HG03571 (cell line): ENCODE data around the gene RDH12.

Source experiments
- ATAC-seq: cut with Tn5 transposase; IDR thresholded peaks from one replicate; pipeline ENCODE4 v1.9.1; 2021; ENCODE audit not compliant: unreplicated experiment

Gene RDH12

DNA sequence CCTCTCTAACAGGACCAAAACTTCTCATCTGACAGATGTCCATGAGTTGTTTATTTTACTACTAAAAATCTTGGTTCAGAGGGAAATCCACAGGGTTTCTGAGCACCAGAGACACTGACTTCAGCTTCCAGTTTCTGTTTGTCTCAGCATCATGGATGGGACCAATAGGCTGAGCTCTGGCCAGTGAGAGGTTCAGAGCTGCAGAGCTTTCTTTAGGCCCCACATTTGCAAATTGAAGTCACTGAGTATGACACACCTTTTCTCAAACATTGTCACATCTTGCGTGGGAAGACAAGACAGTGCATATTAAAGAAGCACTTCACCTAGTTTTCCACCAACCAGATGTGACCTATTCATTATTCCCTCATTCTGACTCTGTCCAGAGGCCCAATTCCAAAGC, 45.2 kb downstream of the RDH12 start:
- no peak for ATAC-seq

GRCh38 chr14:67748312-67748711, 46.6 kb downstream of the RDH12 start:
- no peak for ATAC-seq

DNA sequence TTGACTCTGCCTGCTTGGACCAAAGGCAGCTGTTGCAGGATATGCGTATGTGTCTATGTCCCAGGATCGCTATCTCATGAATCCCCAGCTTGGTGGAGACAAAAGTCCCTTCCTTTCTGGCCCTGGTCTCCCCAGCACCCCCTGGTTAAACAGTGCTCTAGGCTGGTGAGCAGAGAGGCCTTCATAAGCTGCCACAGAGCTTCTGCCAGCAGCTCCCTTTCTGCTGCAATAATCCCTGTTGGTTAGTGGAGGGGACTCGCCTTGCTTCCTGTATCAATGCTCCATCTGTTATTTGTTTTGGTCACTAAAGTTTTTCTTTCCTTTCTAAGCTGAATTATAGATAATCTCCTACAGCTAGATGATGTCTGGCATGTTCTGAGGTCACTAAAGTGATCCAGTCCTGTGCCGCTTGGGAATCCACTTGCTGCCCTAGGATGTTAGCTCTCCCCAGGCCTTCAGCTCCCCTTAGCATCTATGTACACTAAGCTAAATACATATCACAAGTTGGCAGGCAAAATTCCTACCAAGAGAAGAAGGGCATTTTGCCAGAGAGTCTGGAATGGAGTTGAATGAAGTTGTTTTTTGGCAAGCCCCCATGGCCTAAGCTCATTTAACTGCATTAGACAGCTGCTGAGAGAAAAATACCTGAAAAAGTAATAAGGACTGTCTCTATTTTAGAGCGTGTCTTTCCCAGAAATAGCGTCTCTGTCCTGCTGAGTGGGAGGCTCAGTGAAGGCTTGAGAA, 47.8 kb downstream of the RDH12 start:
- ATAC-seq: no peak

- ATAC-seq: no peak
Observed at GRCh38 chr14:67756496-67756895, 54.8 kb downstream of the RDH12 start.

DNA sequence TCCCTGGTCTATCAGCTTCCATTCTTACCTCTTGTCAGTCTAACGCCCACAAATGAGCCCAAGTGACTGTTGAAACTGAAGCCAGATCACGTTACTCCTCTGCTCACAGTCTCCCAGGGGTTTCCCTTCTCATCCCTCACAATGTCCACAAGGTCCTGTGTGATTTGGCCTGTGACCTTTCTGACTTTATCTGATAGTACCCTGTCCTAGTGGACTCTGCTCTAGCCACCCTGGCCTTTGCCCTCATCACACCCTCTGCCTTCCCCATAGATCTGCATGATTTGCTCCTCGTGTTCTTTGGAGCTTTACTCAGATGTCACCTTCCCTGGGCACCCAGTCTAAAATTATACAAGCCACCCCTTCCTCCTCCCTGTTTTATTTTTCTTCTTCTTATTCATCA, 55.5 kb downstream of the RDH12 start:
- no peak for ATAC-seq

- ATAC-seq: no peak
Observed at GRCh38 chr14:67759916-67760315, 58.2 kb downstream of the RDH12 start.

DNA sequence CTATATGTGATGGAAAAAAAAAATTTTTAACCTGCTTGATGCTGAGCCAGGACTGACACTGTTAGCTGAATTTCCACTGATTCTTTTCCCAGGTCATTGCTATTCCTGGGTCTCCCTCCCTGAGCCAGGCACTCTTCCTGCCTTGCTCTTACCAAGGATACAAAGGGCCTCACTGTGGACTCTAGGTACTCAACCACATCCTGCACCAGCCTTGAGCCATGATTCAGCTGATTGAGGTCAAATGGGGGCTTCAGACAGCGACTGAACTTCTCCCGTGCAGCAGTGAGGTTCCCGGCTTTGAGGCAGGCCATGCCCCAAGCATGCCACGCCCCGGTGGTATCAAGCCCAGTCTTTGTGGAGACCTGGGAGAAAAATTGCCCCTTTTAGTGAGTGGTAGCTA, 60.4 kb downstream of the RDH12 start:
- no peak for ATAC-seq

DNA sequence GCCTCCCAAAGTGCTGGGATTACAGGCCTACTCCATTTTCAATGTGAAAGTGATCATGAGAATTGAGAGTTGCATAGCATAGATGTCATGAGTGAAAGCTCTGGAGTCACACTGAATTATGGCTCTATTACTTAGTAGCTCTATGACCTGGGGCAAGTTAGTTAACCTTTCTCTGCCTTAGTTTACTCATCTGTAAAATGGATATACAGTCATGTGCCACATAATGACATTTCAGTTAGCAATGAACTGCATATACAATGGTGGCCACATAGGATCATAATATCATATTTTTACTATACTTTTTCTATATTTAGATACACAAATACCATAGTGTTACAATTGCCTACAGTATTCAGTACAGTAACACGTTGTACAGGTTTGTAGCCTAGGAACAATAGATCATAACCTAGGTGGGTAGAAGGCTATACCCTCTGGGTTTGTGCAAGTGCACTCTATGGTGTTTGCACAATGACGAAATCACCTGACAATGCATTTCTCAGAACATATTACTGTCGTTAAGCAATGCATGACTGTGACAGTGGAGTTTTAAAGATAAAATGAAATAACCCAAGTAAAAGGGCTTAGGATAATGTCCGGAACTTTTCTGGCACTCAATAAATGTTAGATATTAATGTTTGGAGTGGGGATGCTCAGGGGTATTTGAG, 61.6 kb downstream of the RDH12 start:
- ATAC-seq: no peak

GRCh38 chr14:67764496-67764895, 62.8 kb downstream of the RDH12 start:
- no peak for ATAC-seq

DNA sequence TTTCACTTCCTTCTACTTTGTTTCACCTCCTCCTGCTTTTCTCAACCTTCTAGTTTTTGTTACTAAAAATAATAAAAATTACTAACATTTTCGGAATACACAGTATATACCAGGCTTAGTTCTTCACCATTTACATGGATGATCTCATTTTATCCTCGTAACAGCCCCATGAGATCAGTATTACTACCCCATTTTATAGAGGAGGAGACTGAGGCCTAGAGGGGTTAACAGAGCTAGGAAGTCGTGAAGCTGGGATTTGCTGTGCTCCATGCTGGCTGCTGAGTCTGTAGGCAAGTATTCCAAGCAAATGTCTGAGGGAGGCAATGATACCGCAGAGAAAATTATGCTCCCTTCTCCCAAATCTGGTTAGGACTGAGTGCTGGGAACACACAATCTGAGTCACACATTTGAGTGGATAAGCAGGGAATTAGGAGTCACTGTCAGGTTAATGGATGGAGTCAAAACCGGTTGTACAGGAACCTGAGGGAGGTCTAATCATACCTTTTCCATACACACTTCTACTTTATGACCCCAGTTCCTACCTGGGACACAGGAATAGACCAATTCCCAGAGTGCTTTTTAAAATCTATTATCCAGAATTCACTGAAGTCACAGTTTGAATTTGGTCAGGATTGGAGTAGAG, 63.6 kb downstream of the RDH12 start:
- ATAC-seq: no peak

GRCh38 chr14:67766035-67766680, 64.5 kb downstream of the RDH12 start:
- ATAC-seq: no peak

GRCh38 chr14:67768219-67768618, 66.5 kb downstream of the RDH12 start:
- no peak for ATAC-seq

DNA sequence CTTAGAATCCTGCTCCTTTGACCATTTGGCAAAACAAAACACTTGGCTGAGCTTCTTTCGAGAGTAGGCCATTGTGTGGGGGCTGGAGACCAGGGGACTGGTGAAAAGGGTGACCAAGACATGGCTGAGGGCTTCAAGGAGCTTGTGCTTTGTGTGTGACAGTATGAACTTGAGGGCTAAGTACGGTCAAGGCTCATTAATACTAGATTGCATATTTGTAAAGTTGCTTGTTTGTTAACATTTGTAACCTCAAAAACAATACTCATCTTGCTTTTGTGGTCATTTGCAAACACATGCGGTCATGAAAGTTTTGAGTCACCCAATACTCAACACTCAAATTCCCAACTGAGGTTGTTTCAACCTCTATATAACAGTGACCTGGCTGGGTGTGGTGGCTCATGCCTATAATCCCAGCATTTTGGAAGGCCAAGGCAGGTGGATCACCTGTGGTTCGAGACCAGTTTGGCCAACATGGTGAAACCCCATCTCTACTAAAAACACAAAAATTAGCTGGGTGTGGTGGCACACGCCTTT, 72.2 kb downstream of the RDH12 start:
- no peak for ATAC-seq

- ATAC-seq: no peak
Observed at GRCh38 chr14:67776653-67777322, 75.1 kb downstream of the RDH12 start.

GRCh38 chr14:67778792-67779191, 77.1 kb downstream of the RDH12 start:
- no peak for ATAC-seq

- no peak for ATAC-seq
Observed at GRCh38 chr14:67782090-67782489, 80.4 kb downstream of the RDH12 start.
